H1 (cell line): Measurements from ENCODE around the gene THSD1. TPM values are rescaled to one million over a fixed set of nuclear protein-coding genes. Genes with fewer than 3 reads are reported as not detected.

Experiments
- ASH2L ChIP-seq: fragments of 200-600, 300-600 bp; sonication (generic); IDR thresholded peaks from one replicate; pipeline ENCODE4 v1.7.1; 2017; ENCODE audit warnings: low read length
- CBX8 ChIP-seq: fragments of 300-800, 300-1000 bp; sonication (generic); IDR thresholded peaks from 2 replicates; pipeline ENCODE4 v1.7.1; 2016; ENCODE audit warnings: low read depth, low read length, borderline replicate concordance
- CEBPB ChIP-seq: IDR thresholded peaks from 2 replicates; pipeline ENCODE4 v1.6.1; 2012; ENCODE audit warnings: low read depth, low read length
- CHD2 ChIP-seq: IDR thresholded peaks from 2 replicates; pipeline ENCODE4 v1.6.1; 2012; ENCODE audit warnings: low read length, improper control_type of control experiment
- CREB1 ChIP-seq: IDR thresholded peaks from 2 replicates; pipeline ENCODE4 v1.6.1; 2012; ENCODE audit warnings: inconsistent platforms
- E2F6 ChIP-seq: IDR thresholded peaks from 2 replicates; pipeline ENCODE4 v1.6.1; 2012; ENCODE audit warnings: inconsistent platforms
- EGR1 ChIP-seq: IDR thresholded peaks from 2 replicates; pipeline ENCODE4 v1.6.1; 2011; ENCODE audit warnings: low read depth, low read length, borderline replicate concordance
- EP300 ChIP-seq, 2 experiments: IDR thresholded peaks; 1 replicate in 1 of 2; 2 replicates in 1 of 2; pipeline ENCODE4 v1.6.1; 2011 to 2012; ENCODE audit warnings: low read depth in 2 of 2, low read length in 2 of 2, mild to moderate bottlenecking in 2 of 2, borderline replicate concordance in 1 of 2, inconsistent platforms in 1 of 2, moderate library complexity in 1 of 2
- EZH2 ChIP-seq: fragments of 200-600 bp; sonication (generic); IDR thresholded peaks from 2 replicates; pipeline ENCODE4 v1.7.1; 2012; ENCODE audit warnings: low read depth, mild to moderate bottlenecking, moderate library complexity, low read length, inconsistent platforms; ENCODE audit not compliant: severe bottlenecking
- FOSL1 ChIP-seq: IDR thresholded peaks from 2 replicates; pipeline ENCODE4 v1.6.1; 2011; ENCODE audit warnings: mild to moderate bottlenecking, low read depth, low read length, moderate library complexity; ENCODE audit not compliant: insufficient read depth
- GABPA ChIP-seq: IDR thresholded peaks from 2 replicates; pipeline ENCODE4 v1.6.1; 2011; ENCODE audit warnings: mild to moderate bottlenecking, low read length, moderate library complexity, borderline replicate concordance; ENCODE audit not compliant: insufficient read depth
- KDM1A ChIP-seq: fragments of 200-600, 300-600 bp; sonication (generic); IDR thresholded peaks from 2 replicates; pipeline ENCODE4 v1.7.1; 2016; ENCODE audit warnings: mild to moderate bottlenecking, low read length, borderline replicate concordance
- KDM4A ChIP-seq: IDR thresholded peaks from one replicate; pipeline ENCODE4 v1.7.1; 2012; ENCODE audit warnings: low read depth, mild to moderate bottlenecking, moderate library complexity, low read length, inconsistent platforms; ENCODE audit not compliant: severe bottlenecking
- MAX ChIP-seq: IDR thresholded peaks from 2 replicates; pipeline ENCODE4 v1.6.1; 2012; ENCODE audit warnings: inconsistent platforms
- POLR2A ChIP-seq, 2 experiments: IDR thresholded peaks; 1 replicate in 1 of 2; 2 replicates in 1 of 2; pipeline ENCODE4 v1.6.1; 2011; ENCODE audit warnings: low read depth in 2 of 2, low read length in 2 of 2, mild to moderate bottlenecking in 2 of 2; ENCODE audit errors: control extremely low read depth in 1 of 2
- RNF2 ChIP-seq: fragments of 200-900, 300-1000 bp; sonication (generic); IDR thresholded peaks from 2 replicates; pipeline ENCODE4 v1.7.1; 2016; ENCODE audit warnings: borderline replicate concordance, low read depth, mild to moderate bottlenecking, antibody characterized with exemption, low read length; ENCODE audit not compliant: poor library complexity, severe bottlenecking; ENCODE audit errors: missing control alignments
- RXRA ChIP-seq: IDR thresholded peaks from 2 replicates; pipeline ENCODE4 v1.6.1; 2011; ENCODE audit warnings: low read depth, mild to moderate bottlenecking, low read length, moderate library complexity; ENCODE audit not compliant: insufficient read depth
- SAP30 ChIP-seq: fragments of 300-600 bp; sonication (generic); IDR thresholded peaks from 2 replicates; pipeline ENCODE4 v1.7.1; 2012; ENCODE audit warnings: low read length, moderate library complexity, mild to moderate bottlenecking, inconsistent platforms; ENCODE audit not compliant: insufficient read depth, insufficient replicate concordance
- SIN3A ChIP-seq, 2 experiments: IDR thresholded peaks in 1 of 2; conservative IDR thresholded peaks in 1 of 2; 2 replicates each; pipeline ENCODE4 v1.6.1; 2011 to 2012; ENCODE audit warnings: low read length in 2 of 2, improper control_type of control experiment in 1 of 2, low read depth in 1 of 2, mild to moderate bottlenecking in 1 of 2
- SIRT6 ChIP-seq: IDR thresholded peaks from one replicate; pipeline ENCODE4 v1.7.1; 2012; ENCODE audit warnings: low read length, inconsistent platforms
- SP2 ChIP-seq: IDR thresholded peaks from 2 replicates; pipeline ENCODE4 v1.6.1; 2012; ENCODE audit warnings: mild to moderate bottlenecking, low read length, inconsistent platforms
- SUZ12 ChIP-seq: fragments of 200-600 bp; sonication (generic); IDR thresholded peaks from 2 replicates; pipeline ENCODE4 v1.6.1; 2012; ENCODE audit warnings: mild to moderate bottlenecking, inconsistent platforms, low read length, moderate library complexity, mixed read lengths
- TAF1 ChIP-seq: IDR thresholded peaks from 2 replicates; pipeline ENCODE4 v1.6.1; 2011; ENCODE audit warnings: mild to moderate bottlenecking, low read depth, low read length
- TBP ChIP-seq: IDR thresholded peaks from 2 replicates; pipeline ENCODE4 v1.6.1; 2011; ENCODE audit warnings: low read depth, low read length, improper control_type of control experiment
- TCF12 ChIP-seq: IDR thresholded peaks from 2 replicates; pipeline ENCODE4 v1.6.1; 2011; ENCODE audit warnings: low read depth, mild to moderate bottlenecking, low read length
- TEAD4 ChIP-seq: IDR thresholded peaks from 2 replicates; pipeline ENCODE4 v1.6.1; 2012; ENCODE audit warnings: low read depth, low read length, inconsistent platforms, mixed read lengths
- polyA plus RNA-seq, 7 experiments: library from polyadenylated mRNA; depleted of rRNA in 3 of 7; stranded (reverse) in 5 of 7; unstranded in 2 of 7; fragments of >200 nt in 5 of 7; fragments of 200-250 nt in 2 of 7; gene quantifications; 1 replicate in 5 of 7; 2 replicates in 1 of 7; 4 replicates in 1 of 7; pipeline versions ENCODE4 v1.2.1 to v1.2.3, GENCODE V29; 2011 to 2013; ENCODE audit warnings: missing spikeins in 2 of 7, mixed read lengths in 2 of 7
- total RNA-seq: library from RNA; stranded (reverse); fragmentation: NEBNext Ultra II Directional; extraction: Animal tissue kit (Norgen Biotek cat#: 25700); gene quantifications from 2 replicates; pipeline ENCODE4 v1.2.1, GENCODE V29; 2021

The THSD1 gene
- total and polyA plus RNA-seq, 2 of the 8 experiments (the other 6 are each of a cell fraction or from before 2014, with no cell fraction given), result 0.17 to 0.35 TPM

GRCh38 chr13:52455677-52456041 lies 49.7 kb upstream of the THSD1 start (continued):
- no peak for TF ChIP-seq RXRA
- TF ChIP-seq E2F6, result 0 out of 2 replicates have a peak, but pooled peaks have one; percentile 36
- TF ChIP-seq RNF2, result no peak
- no peak for TF ChIP-seq CREB1
- no peak for TF ChIP-seq SP2
- TF ChIP-seq CEBPB, result no peak
- TF ChIP-seq EZH2, result no peak
- peak; percentile 89 for TF ChIP-seq KDM4A
- peak in 1 of 2 experiments; percentile 73; a peak in 1 of 4 replicates for TF ChIP-seq SIN3A (conservative IDR thresholded peaks at IDR 0.05 in 1 of 2, IDR thresholded peaks at IDR 0.05 in 1 of 2; ENCODE audit: low read depth in 1 of 2, low read length in 2 of 2)
- no peak for TF ChIP-seq GABPA
- no peak for TF ChIP-seq SIRT6
- no peak for TF ChIP-seq TBP
- TF ChIP-seq EGR1, result no peak
- peak; percentile 2 to 11; a peak in 2 of 3 replicates for TF ChIP-seq POLR2A (IDR thresholded peaks at IDR 0.05; ENCODE audit: control extremely low read depth in 1 of 2, low read depth in 2 of 2, low read length in 2 of 2)
- no peak for TF ChIP-seq TCF12
- TF ChIP-seq CBX8, result no peak
- no peak for TF ChIP-seq MAX
- TF ChIP-seq TAF1, result no peak
- no peak for TF ChIP-seq CHD2
- peak; percentile 71; the same call in 1 of the 2 replicates for TF ChIP-seq KDM1A
- no peak for TF ChIP-seq SUZ12
- TF ChIP-seq ASH2L, result peak; percentile 81
- TF ChIP-seq TEAD4, result no peak
- TF ChIP-seq EP300 (IDR thresholded peaks at IDR 0.05; ENCODE audit: borderline replicate concordance in 1 of 2, low read depth in 2 of 2, low read length in 2 of 2), result no peak
- no peak for TF ChIP-seq FOSL1
- no peak for TF ChIP-seq SAP30
